ENCODE measurements around the gene MLLT10. TPM values are rescaled to one million over a fixed set of nuclear protein-coding genes. Genes with fewer than 3 reads are reported as not detected.

The MLLT10 gene
- total and polyA plus RNA-seq, 2 of the 8 experiments (the other 6 are each of a cell fraction or from before 2014, with no cell fraction given): 53.1 to 62.1 TPM

DNA sequence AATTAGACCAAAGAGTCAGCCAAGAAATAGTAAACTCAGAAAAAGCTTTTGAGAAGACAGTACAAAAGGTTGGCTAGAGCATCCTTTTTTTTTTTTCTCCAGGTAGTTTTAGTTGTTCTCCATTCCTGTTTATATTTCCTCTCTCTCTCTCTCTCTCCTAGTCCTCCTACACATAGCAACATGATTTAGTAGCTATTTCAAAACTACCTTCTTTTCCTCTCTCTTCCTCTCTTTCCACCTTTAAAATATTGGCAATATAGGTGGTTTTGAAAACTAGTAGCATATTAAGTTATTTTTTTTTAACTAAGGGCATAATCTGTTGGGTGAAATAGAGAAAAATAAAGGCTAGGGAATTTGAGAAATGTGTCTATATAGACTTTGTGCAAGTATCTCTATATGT is 13.5 kb upstream of the MLLT10 start:
- DNase-seq (ENCODE audit: low read depth in 1 of 2, low spot score in 2 of 2) (no peak), FAIRE-seq (no peak)
- Histone ChIP-seq H3K4me2 (ENCODE audit: insufficient read depth in 1 of 2, low read depth in 2 of 2, low read length in 2 of 2) (peak overlapping the region in 1 of 2 experiments; percentile 100; a peak in 2 of 4 replicates), H3K36me3 (ENCODE audit: control insufficient read depth in 2 of 4, insufficient read depth in 4 of 4, low read length in 3 of 4) (no peaks in the 10 kb centered on the region), H3K4me3 (ENCODE audit: extremely low read depth in 1 of 4, insufficient read depth in 2 of 4, low read depth in 3 of 4, low read length in 4 of 4) (peak overlapping the region in 1 of 4 experiments; percentile 47; a peak in 1 of 8 replicates), H2AK5ac (ENCODE audit: low read depth, low read length) (no peak overlapping the region), H4K8ac (ENCODE audit: extremely low read depth, insufficient read depth, low read length) (no peak overlapping the region), H3K4ac (replicated peaks; ENCODE audit: insufficient read length, low read depth, low read length) (no peak overlapping the region), H4K20me1 (replicated peaks in 1 of 2; ENCODE audit: control insufficient read depth in 1 of 2, insufficient read depth in 2 of 2, low read length in 2 of 2) (peaks cover 0 to 2% of the 10 kb centered on the region in 2 experiments), H2BK15ac (ENCODE audit: low read length) (no peak overlapping the region), H3K27ac (ENCODE audit: low read depth, low read length) (no peak overlapping the region), H3K56ac (replicated peaks; ENCODE audit: insufficient read length, low read depth, low read length) (no peak overlapping the region), H3K23me2 (ENCODE audit: low read depth, low read length) (peaks cover 32% of the 10 kb centered on the region), H3K14ac (ENCODE audit: insufficient read length) (no peak overlapping the region), H3K4me1 (replicated peaks in 1 of 4; ENCODE audit: control insufficient read depth in 3 of 4, insufficient read depth in 4 of 4, low read length in 3 of 4) (peaks cover 16 to 32% (median 26%) of the 10 kb centered on the region in 4 experiments), H3K79me1 (ENCODE audit: low read depth, low read length) (no peaks in the 10 kb centered on the region), H3K9me3 (ENCODE audit: insufficient read depth in 2 of 2, low read depth in 1 of 2, low read length in 1 of 2) (no peaks in the 10 kb centered on the region), H2BK12ac (ENCODE audit: low read depth, low read length) (no peak overlapping the region), H4K91ac (replicated peaks; ENCODE audit: insufficient read length, low read length) (no peak overlapping the region), H3K23ac (ENCODE audit: insufficient read length) (no peak overlapping the region), H2BK120ac (replicated peaks; ENCODE audit: low read depth, low read length) (no peak overlapping the region), H4K5ac (ENCODE audit: insufficient read length, low read depth, low read length) (no peak overlapping the region), H2BK20ac (ENCODE audit: low read length) (no peak overlapping the region), H2AFZ (ENCODE audit: low read length) (no peak overlapping the region), H3K9ac (replicated peaks in 1 of 4; ENCODE audit: extremely low read depth in 1 of 4, low read depth in 3 of 4, low read length in 3 of 4) (no peak overlapping the region), H3K79me2 (ENCODE audit: control insufficient read depth in 1 of 2, insufficient read depth in 2 of 2, low read length in 2 of 2) (peaks cover 0 to 18% of the 10 kb centered on the region in 2 experiments; a peak in 3 of 4 replicates), H3K27me3 (replicated peaks in 1 of 4; ENCODE audit: control insufficient read depth in 3 of 4, extremely low read depth in 1 of 4, insufficient read depth in 3 of 4, low read length in 3 of 4) (peaks cover 0 to 3% (median 0%) of the 10 kb centered on the region in 4 experiments; a peak in 2 of 7 replicates), H3K18ac (ENCODE audit: extremely low read depth, low read length) (no peak overlapping the region), H2BK5ac (ENCODE audit: low read depth, low read length) (no peak overlapping the region)
- CTCF ChIA-PET (ENCODE audit: partially characterized antibody): interaction anchor here (0.6 to 1.4 kb wide), 7 partner anchors 15 to 240 kb away, joined by 3 to 8 read pairs (median 5); no protein-coding TSS in a partner anchor
- POLR2A ChIA-PET (ENCODE audit: partially characterized antibody): interaction anchor here (0.6 to 17.3 kb wide), 3 partner anchors 9 to 365 kb away, joined by 3 to 352 read pairs (median 322); no protein-coding TSS in a partner anchor
- TF ChIP-seq TCF12 (IDR thresholded peaks at IDR 0.05; ENCODE audit: low read depth, low read length) (no peak), CBX8 (IDR thresholded peaks at IDR 0.05; ENCODE audit: borderline replicate concordance, low read depth, low read length) (no peak), MAFK (IDR thresholded peaks at IDR 0.05; ENCODE audit: low read depth, low read length) (no peak), KDM1A (IDR thresholded peaks at IDR 0.05; ENCODE audit: borderline replicate concordance, low read length) (no peak), CREB1 (IDR thresholded peaks at IDR 0.05) (no peak), HDAC2 (IDR thresholded peaks at IDR 0.05; ENCODE audit: borderline replicate concordance in 1 of 2, low read depth in 2 of 2, low read length in 2 of 2) (no peak), CEBPB (IDR thresholded peaks at IDR 0.05; ENCODE audit: low read depth, low read length) (no peak), YY1 (IDR thresholded peaks at IDR 0.05; ENCODE audit: low read depth, low read length) (no peak), RBBP5 (IDR thresholded peaks at IDR 0.05; ENCODE audit: borderline replicate concordance, low read depth, low read length) (no peak), NRF1 (IDR thresholded peaks at IDR 0.05; ENCODE audit: low read depth, low read length) (no peak), CTBP2 (IDR thresholded peaks at IDR 0.05; ENCODE audit: borderline replicate concordance, insufficient read depth, insufficient read length, low read length) (no peak), POU5F1 (IDR thresholded peaks at IDR 0.05; ENCODE audit: low read depth, low read length) (no peak), E2F6 (IDR thresholded peaks at IDR 0.05) (no peak)
- TF ChIP-seq, protein P1, sequence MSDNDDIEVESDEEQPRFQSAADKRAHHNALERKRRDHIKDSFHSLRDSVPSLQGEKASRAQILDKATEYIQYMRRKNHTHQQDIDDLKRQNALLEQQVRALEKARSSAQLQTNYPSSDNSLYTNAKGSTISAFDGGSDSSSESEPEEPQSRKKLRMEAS (IDR thresholded peaks at IDR 0.05): no peak
